ENCODE results near the gene TADA3.

DNA sequence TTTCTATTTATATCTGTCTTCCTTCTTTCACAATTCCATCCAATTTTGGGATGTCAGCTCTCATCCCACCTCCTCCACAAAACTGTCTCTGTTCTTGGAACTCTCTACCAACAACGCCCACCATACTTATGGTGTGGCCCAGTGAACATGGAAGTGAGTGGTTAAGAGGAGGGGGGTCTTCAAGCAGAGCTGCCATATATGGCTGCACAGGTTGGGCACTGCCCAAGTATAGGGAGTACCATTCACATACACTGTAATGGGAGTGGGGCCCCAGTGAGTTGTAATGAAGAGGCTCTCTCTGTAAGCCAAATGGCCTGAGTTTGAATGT is 14.6 kb downstream of the TADA3 start:
- no peak for TF ChIP-seq RNF2 (IDR thresholded peaks at IDR 0.05; ENCODE audit: borderline replicate concordance, low read depth)
- no peak for TF ChIP-seq MAZ (IDR thresholded peaks at IDR 0.05; ENCODE audit: borderline replicate concordance, low read depth, low read length)
- TF ChIP-seq, protein P1, sequence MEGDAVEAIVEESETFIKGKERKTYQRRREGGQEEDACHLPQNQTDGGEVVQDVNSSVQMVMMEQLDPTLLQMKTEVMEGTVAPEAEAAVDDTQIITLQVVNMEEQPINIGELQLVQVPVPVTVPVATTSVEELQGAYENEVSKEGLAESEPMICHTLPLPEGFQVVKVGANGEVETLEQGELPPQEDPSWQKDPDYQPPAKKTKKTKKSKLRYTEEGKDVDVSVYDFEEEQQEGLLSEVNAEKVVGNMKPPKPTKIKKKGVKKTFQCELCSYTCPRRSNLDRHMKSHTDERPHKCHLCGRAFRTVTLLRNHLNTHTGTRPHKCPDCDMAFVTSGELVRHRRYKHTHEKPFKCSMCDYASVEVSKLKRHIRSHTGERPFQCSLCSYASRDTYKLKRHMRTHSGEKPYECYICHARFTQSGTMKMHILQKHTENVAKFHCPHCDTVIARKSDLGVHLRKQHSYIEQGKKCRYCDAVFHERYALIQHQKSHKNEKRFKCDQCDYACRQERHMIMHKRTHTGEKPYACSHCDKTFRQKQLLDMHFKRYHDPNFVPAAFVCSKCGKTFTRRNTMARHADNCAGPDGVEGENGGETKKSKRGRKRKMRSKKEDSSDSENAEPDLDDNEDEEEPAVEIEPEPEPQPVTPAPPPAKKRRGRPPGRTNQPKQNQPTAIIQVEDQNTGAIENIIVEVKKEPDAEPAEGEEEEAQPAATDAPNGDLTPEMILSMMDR (IDR thresholded peaks at IDR 0.05), result no peak
- TF ChIP-seq POLR2A (IDR thresholded peaks at IDR 0.05; ENCODE audit: low read length), result no peak
- TF ChIP-seq CEBPB (IDR thresholded peaks at IDR 0.05), result no peak
